ENCODE data around the gene PICALM. TPM values are rescaled to one million over a fixed set of nuclear protein-coding genes. Genes with fewer than 3 reads are reported as not detected.

The PICALM gene
- total and polyA plus RNA-seq, 2 of the 8 experiments (the other 6 are each of a cell fraction or from before 2014, with no cell fraction given) = 69.4 to 71.3 TPM

DNA sequence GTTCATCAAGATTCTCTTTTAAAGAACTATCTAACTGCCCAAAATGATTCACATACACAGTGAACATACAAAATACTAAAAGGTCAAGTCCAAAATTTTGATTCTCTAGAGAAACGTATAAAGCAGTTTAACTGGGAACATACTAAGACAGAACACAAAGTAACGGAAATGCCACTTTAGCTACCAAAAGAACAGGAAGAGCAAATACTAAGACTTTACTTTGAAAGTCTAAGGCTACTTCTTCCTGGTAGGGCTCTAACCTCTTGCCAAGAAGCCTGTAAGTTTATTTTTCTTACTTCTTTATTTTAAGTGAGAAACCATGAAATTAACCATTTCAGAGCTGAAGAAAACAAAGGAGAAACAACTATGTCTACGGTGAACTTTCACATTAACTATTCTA lies 6.2 kb downstream of the PICALM start:
- no peak for FAIRE-seq
- no peak overlapping the region for H2AFZ ChIP-seq (ENCODE audit: low read length)
- H3K18ac ChIP-seq (ENCODE audit: extremely low read depth, low read length) = no peak overlapping the region
- 0 out of 2 replicates have a peak, but pooled peaks cover 2% of the 10 kb centered on the region for H3K23me2 ChIP-seq (ENCODE audit: low read depth, low read length)
- H2BK20ac ChIP-seq (ENCODE audit: low read length) = no peak overlapping the region
- peaks cover 5 to 10% of the 10 kb centered on the region in 2 experiments for H4K20me1 ChIP-seq (replicated peaks in 1 of 2; ENCODE audit: control insufficient read depth in 1 of 2, insufficient read depth in 2 of 2, low read length in 2 of 2)
- no peak overlapping the region for H4K5ac ChIP-seq (ENCODE audit: insufficient read length, low read depth, low read length)
- no peak overlapping the region for H2BK12ac ChIP-seq (ENCODE audit: low read depth, low read length)
- H4K8ac ChIP-seq (ENCODE audit: extremely low read depth, insufficient read depth, low read length) = no peak overlapping the region
- H2AK5ac ChIP-seq (ENCODE audit: low read depth, low read length) = no peak overlapping the region
- CTCF ChIA-PET (ENCODE audit: partially characterized antibody) = no interaction called here
- no peak overlapping the region for H3K4ac ChIP-seq (replicated peaks; ENCODE audit: insufficient read length, low read depth, low read length)
- no peak overlapping the region for H3K4me2 ChIP-seq (ENCODE audit: insufficient read depth in 1 of 2, low read depth in 2 of 2, low read length in 2 of 2)
- no peak overlapping the region for H3K23ac ChIP-seq (ENCODE audit: insufficient read length)
- H3K36me3 ChIP-seq (ENCODE audit: control insufficient read depth in 2 of 4, insufficient read depth in 4 of 4, low read length in 3 of 4) = no peaks in the 10 kb centered on the region
- no peak overlapping the region for H2BK15ac ChIP-seq (ENCODE audit: low read length)
- no peaks in the 10 kb centered on the region; a peak in 1 of 7 replicates for H3K4me1 ChIP-seq (replicated peaks in 1 of 4; ENCODE audit: control insufficient read depth in 3 of 4, insufficient read depth in 4 of 4, low read length in 3 of 4)
- H3K79me1 ChIP-seq (ENCODE audit: low read depth, low read length) = peaks cover 3% of the 10 kb centered on the region; the same call in 1 of the 2 replicates
- no peak overlapping the region for H3K4me3 ChIP-seq (ENCODE audit: extremely low read depth in 1 of 4, insufficient read depth in 2 of 4, low read depth in 3 of 4, low read length in 4 of 4)
- H3K27ac ChIP-seq (ENCODE audit: low read depth, low read length) = no peak overlapping the region
- POLR2A ChIA-PET (ENCODE audit: partially characterized antibody) = interaction anchor here (0.8 kb wide), 1 partner anchor 186 kb away, joined by 3 read pairs; no protein-coding TSS in a partner anchor
- H3K56ac ChIP-seq (replicated peaks; ENCODE audit: insufficient read length, low read depth, low read length) = no peak overlapping the region
- no peak overlapping the region for H4K91ac ChIP-seq (replicated peaks; ENCODE audit: insufficient read length, low read length)
- no peak overlapping the region for H2BK5ac ChIP-seq (ENCODE audit: low read depth, low read length)
- DNase-seq (ENCODE audit: low read depth in 1 of 2, low spot score in 2 of 2) = no peak
- 80% methylated on average over 3 of the region's 3 CpGs; no CpG with 5 or more reads in 1 of the 2 experiments for WGBS, 2 experiments (ENCODE audit: extremely low coverage in 1 of 2, insufficient coverage in 1 of 2, insufficient read length in 1 of 2, insufficient replicate concordance in 2 of 2, low coverage in 1 of 2, low lambda C conversion rate in 2 of 2, missing lambda C conversion rate in 1 of 2)
- H3K27me3 ChIP-seq (replicated peaks in 1 of 4; ENCODE audit: control insufficient read depth in 3 of 4, extremely low read depth in 1 of 4, insufficient read depth in 3 of 4, low read length in 3 of 4) = no peaks in the 10 kb centered on the region
- no peaks in the 10 kb centered on the region for H3K9me3 ChIP-seq (ENCODE audit: insufficient read depth in 2 of 2, low read depth in 1 of 2, low read length in 1 of 2)
- no peak overlapping the region for H3K9ac ChIP-seq (replicated peaks in 1 of 4; ENCODE audit: extremely low read depth in 1 of 4, low read depth in 3 of 4, low read length in 3 of 4)
- H2BK120ac ChIP-seq (replicated peaks; ENCODE audit: low read depth, low read length) = no peak overlapping the region
- no peak overlapping the region for H3K14ac ChIP-seq (ENCODE audit: insufficient read length)
- peaks cover 19 to 100% of the 10 kb centered on the region in 2 experiments for H3K79me2 ChIP-seq (ENCODE audit: control insufficient read depth in 1 of 2, insufficient read depth in 2 of 2, low read length in 2 of 2)
- no peak for TF ChIP-seq SIN3A (conservative IDR thresholded peaks at IDR 0.05 in 1 of 2, IDR thresholded peaks at IDR 0.05 in 1 of 2; ENCODE audit: low read depth in 1 of 2, low read length in 2 of 2)
- TF ChIP-seq, protein P1, sequence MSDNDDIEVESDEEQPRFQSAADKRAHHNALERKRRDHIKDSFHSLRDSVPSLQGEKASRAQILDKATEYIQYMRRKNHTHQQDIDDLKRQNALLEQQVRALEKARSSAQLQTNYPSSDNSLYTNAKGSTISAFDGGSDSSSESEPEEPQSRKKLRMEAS (IDR thresholded peaks at IDR 0.05) = no peak
- no peak for TF ChIP-seq SRF (IDR thresholded peaks at IDR 0.05; ENCODE audit: low read depth, low read length)
- no peak for TF ChIP-seq GABPA (IDR thresholded peaks at IDR 0.05; ENCODE audit: borderline replicate concordance, insufficient read depth, low read length)
- TF ChIP-seq, protein P2, sequence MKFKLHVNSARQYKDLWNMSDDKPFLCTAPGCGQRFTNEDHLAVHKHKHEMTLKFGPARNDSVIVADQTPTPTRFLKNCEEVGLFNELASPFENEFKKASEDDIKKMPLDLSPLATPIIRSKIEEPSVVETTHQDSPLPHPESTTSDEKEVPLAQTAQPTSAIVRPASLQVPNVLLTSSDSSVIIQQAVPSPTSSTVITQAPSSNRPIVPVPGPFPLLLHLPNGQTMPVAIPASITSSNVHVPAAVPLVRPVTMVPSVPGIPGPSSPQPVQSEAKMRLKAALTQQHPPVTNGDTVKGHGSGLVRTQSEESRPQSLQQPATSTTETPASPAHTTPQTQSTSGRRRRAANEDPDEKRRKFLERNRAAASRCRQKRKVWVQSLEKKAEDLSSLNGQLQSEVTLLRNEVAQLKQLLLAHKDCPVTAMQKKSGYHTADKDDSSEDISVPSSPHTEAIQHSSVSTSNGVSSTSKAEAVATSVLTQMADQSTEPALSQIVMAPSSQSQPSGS (IDR thresholded peaks at IDR 0.05; ENCODE audit: low read length) = no peak
- no peak for TF ChIP-seq PHF8 (conservative IDR thresholded peaks at IDR 0.05; ENCODE audit: low read depth, low read length)
- TF ChIP-seq SP1 (IDR thresholded peaks at IDR 0.05; ENCODE audit: low read depth, low read length) = no peak
- no peak for TF ChIP-seq FOSL1 (IDR thresholded peaks at IDR 0.05; ENCODE audit: insufficient read depth, low read depth, low read length)
- TF ChIP-seq CHD2 (IDR thresholded peaks at IDR 0.05; ENCODE audit: low read length) = no peak
- TF ChIP-seq SAP30 (IDR thresholded peaks at IDR 0.05; ENCODE audit: insufficient read depth, insufficient replicate concordance, low read length) = no peak
- no peak for TF ChIP-seq TAF7 (optimal IDR thresholded peaks at IDR 0.05; ENCODE audit: borderline replicate concordance, low read depth, low read length)
- no peak for TF ChIP-seq RXRA (IDR thresholded peaks at IDR 0.05; ENCODE audit: insufficient read depth, low read depth, low read length)

Data from H1 (cell line).